Globus pallidus (tissue), 1 donor: ENCODE results near the gene RNU5B-1.

Experiments used
- DNase-seq: peaks from one replicate; pipeline ENCODE4 v3.0.0-alpha.2; 2015; ENCODE audit warnings: low spot score

The RNU5B-1 gene

GRCh38 chr15:65289261-65289854 lies 15.1 kb upstream of the RNU5B-1 start:
- no peak for DNase-seq

- no peak for DNase-seq
Observed at GRCh38 chr15:65290228-65290627, 14.2 kb upstream of the RNU5B-1 start.

- DNase-seq, result no peak
Observed at GRCh38 chr15:65292938-65293518, 11.4 kb upstream of the RNU5B-1 start.

GRCh38 chr15:65298731-65299130 lies 5.7 kb upstream of the RNU5B-1 start:
- no peak for DNase-seq

GRCh38 chr15:65300924-65301441 lies 3.5 kb upstream of the RNU5B-1 start:
- no peak for DNase-seq

- DNase-seq, result no peak
Observed at GRCh38 chr15:65302061-65302460, 2.4 kb upstream of the RNU5B-1 start.

GRCh38 chr15:65303687-65304380 lies 643 bp upstream of the RNU5B-1 start:
- peak; percentile 77 for DNase-seq

GRCh38 chr15:65305150-65305758 lies 777 bp downstream of the RNU5B-1 start:
- no peak for DNase-seq

GRCh38 chr15:65305776-65306175 lies 1.3 kb downstream of the RNU5B-1 start:
- no peak for DNase-seq

GRCh38 chr15:65306551-65306950 lies 2.1 kb downstream of the RNU5B-1 start:
- no peak for DNase-seq

GRCh38 chr15:65307978-65308377 lies 3.5 kb downstream of the RNU5B-1 start:
- DNase-seq, result no peak

GRCh38 chr15:65309882-65310418 lies 5.5 kb downstream of the RNU5B-1 start:
- no peak for DNase-seq

- no peak for DNase-seq
Observed at GRCh38 chr15:65310431-65311137, 6.1 kb downstream of the RNU5B-1 start.

GRCh38 chr15:65311760-65312159 lies 7.3 kb downstream of the RNU5B-1 start:
- DNase-seq, result no peak

GRCh38 chr15:65312400-65312916 lies 8.0 kb downstream of the RNU5B-1 start:
- DNase-seq, result peak; percentile 86

- DNase-seq, result peak; percentile 84
Observed at GRCh38 chr15:65318870-65319356, 14.4 kb downstream of the RNU5B-1 start.

GRCh38 chr15:65323071-65323511 lies 18.6 kb downstream of the RNU5B-1 start:
- DNase-seq, result peak; percentile 49

- DNase-seq, result peak; percentile 77
Observed at GRCh38 chr15:65326117-65326526, 21.6 kb downstream of the RNU5B-1 start.

- DNase-seq, result no peak
Observed at GRCh38 chr15:65326818-65327217, 22.3 kb downstream of the RNU5B-1 start.

GRCh38 chr15:65327651-65328393 lies 23.3 kb downstream of the RNU5B-1 start:
- no peak for DNase-seq
